NCI-H1105 (cell line): ENCODE results near the gene TMEM243.

Source experiments
- DNase-seq: peaks from one replicate; lab custom pipeline; 2025; lab: John Stamatoyannopoulos, UW

The TMEM243 gene

GRCh38 chr7:87156709-87157108, 62.8 kb downstream of the TMEM243 start:
- DNase-seq, result no peak

DNA sequence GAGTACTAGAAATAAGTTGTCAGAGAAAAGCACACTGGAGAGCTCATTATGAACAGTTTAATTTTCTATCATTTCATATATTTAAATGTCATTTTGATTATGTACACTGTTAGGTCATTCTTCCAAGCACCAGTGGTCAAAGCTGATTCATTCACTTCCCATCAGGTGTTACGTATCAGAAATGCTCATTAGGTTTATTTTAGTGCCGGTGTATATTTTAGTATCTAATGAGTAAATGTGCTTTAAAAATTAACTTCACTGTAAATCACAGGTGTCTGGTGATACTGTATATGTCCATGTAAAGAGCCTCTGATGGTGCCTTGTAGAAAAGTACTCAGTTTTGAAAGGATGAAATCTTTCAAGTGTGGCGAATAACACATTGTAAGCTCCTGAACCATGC, 63.7 kb downstream of the TMEM243 start:
- DNase-seq, result no peak

GRCh38 chr7:87154569-87154968, 65.0 kb downstream of the TMEM243 start:
- DNase-seq, result no peak

GRCh38 chr7:87154166-87154565, 65.4 kb downstream of the TMEM243 start:
- no peak for DNase-seq

GRCh38 chr7:87152897-87153641, 66.5 kb downstream of the TMEM243 start:
- no peak for DNase-seq

- peak; percentile 93 for DNase-seq
These were observed 67.2 kb downstream of the TMEM243 start, which contains the start of gene DMTF1 for GRCh38 chr7:87152112-87152896. TSS of gene DMTF1 (plus strand) at chr7:87152453. CDS start at chr7:87164942, 12,489 bp downstream.

- no peak for DNase-seq
These were observed 67.8 kb downstream of the TMEM243 start for GRCh38 chr7:87151729-87152111.

GRCh38 chr7:87151002-87151728, 68.4 kb downstream of the TMEM243 start:
- DNase-seq, result no peak

DNA sequence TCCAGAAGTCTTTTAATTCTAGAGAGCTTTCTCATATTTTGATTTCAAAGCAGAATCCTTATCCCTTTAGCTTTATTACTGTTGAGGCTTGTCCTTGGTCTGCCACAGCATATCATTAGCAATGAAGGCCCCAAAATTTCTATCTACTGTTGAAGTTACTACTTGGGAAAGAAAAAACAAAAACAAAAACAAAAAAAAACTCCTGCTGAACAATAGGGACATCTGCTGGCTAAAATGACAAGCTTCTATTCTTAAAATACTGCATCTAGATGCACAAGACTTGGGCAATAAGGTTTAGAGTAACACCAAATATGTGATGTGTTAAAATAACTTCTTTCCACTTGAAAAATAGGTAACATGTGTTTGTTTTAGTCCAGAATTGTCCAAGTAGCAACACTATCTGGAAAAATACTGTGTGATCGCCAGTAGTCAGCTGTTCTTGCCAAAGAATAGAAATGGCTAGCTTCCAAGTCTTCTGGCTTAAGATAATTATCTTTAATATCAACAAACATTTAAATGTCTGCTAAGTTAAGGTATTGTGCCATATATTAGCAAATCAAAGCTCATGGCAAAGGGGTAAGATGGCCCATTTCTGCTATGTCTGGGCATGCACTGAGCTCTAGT, 71.1 kb downstream of the TMEM243 start:
- DNase-seq, result peak; percentile 21

GRCh38 chr7:87147500-87147899, 72.0 kb downstream of the TMEM243 start:
- DNase-seq, result no peak

GRCh38 chr7:87146740-87147386, 72.7 kb downstream of the TMEM243 start:
- no peak for DNase-seq
